ENCODE data around the gene ENPEP. TPM values are rescaled to one million over a fixed set of nuclear protein-coding genes. Genes with fewer than 3 reads are reported as not detected.
A peak's percentile ranks its signal among the peaks of the same experiment; 100 is the strongest.
"Not testable (repeated sequence)": the region's sequence is repeated elsewhere in the genome, so short reads cannot be mapped to it uniquely, and the experiment has no call there.

Gene ENPEP
- total and polyA plus RNA-seq, 11 donors, result 1.3 to 9.3 (median 4.2) TPM

GRCh38 chr4:110472583-110473329, 3.2 kb upstream of the ENPEP start:
- Histone ChIP-seq H3K4me3 (no peak overlapping the region), H3K36me3 (no peaks in the 10 kb centered on the region), H3K27ac (no peak overlapping the region), H3K4me1 (peaks cover 0 to 7% (median 0%) of the 10 kb centered on the region in 12 donors), H3K27me3 (no peaks in the 10 kb centered on the region), H3K9me3 (peaks cover 0 to 14% (median 0%) of the 10 kb centered on the region in 12 donors)
- ATAC-seq, result no peak
- DNase-seq, result no peak
- TF ChIP-seq CTCF (IDR thresholded peaks at IDR 0.05) (no peak), POLR2A (IDR thresholded peaks at IDR 0.05) (no peak)
- WGBS, 4 donors, result 46 to 50% (median 50%) methylated on average over 8 of the region's 8 CpGs
- intact Hi-C loops (cut with DNase I), result no loop called here

- H3K27me3 ChIP-seq, result no peaks in the 10 kb centered on the region
- 47 to 52% (median 50%) methylated on average over 5 of the region's 5 CpGs for WGBS, 4 donors
- TF ChIP-seq CTCF (IDR thresholded peaks at IDR 0.05) (no peak), POLR2A (IDR thresholded peaks at IDR 0.05) (no peak)
- no peak overlapping the region for H3K27ac ChIP-seq
- DNase-seq, result no peak
- H3K9me3 ChIP-seq, result peaks cover 0 to 5% (median 0%) of the 10 kb centered on the region in 12 donors
- intact Hi-C loops (cut with DNase I), result no loop called here
- no peak for ATAC-seq
- H3K36me3 ChIP-seq, result no peaks in the 10 kb centered on the region
- H3K4me3 ChIP-seq, result no peak overlapping the region
- H3K4me1 ChIP-seq, result peaks cover 0 to 7% (median 0%) of the 10 kb centered on the region in 12 donors
Measured at GRCh38 chr4:110474481-110474880, 1.5 kb upstream of the ENPEP start.

- not testable (repeated sequence) for H3K36me3 ChIP-seq, H3K9me3 ChIP-seq, H3K4me1 ChIP-seq, H3K4me3 ChIP-seq, H3K27me3 ChIP-seq, ATAC-seq, DNase-seq
- 78 to 85% (median 81%) methylated on average over 7 of the region's 7 CpGs for WGBS, 4 donors
- peak overlapping the region in 6 of 12 donors; percentile 27 to 85 (median 64) for H3K27ac ChIP-seq
- intact Hi-C loops (cut with DNase I), result loop anchor here in 1 of 10 donors (5.0 kb wide), 1 partner anchor 108 kb away; no protein-coding TSS in a partner anchor
Measured at GRCh38 chr4:110475080-110475479, 875 bp upstream of the ENPEP start.

GRCh38 chr4:110477836-110478235, 1.9 kb downstream of the ENPEP start:
- Histone ChIP-seq H3K4me3 (peak overlapping the region in 11 of 12 donors; percentile 5 to 61 (median 50)), H3K27ac (peak overlapping the region in 5 of 12 donors; percentile 27 to 85 (median 43)), H3K9me3 (no peaks in the 10 kb centered on the region), H3K27me3 (no peaks in the 10 kb centered on the region), H3K4me1 (peaks cover 0 to 7% (median 0%) of the 10 kb centered on the region in 12 donors), H3K36me3 (no peaks in the 10 kb centered on the region)
- ATAC-seq, result no peak
- 57 to 70% (median 65%) methylated on average over 1 of the region's 1 CpG for WGBS, 4 donors
- TF ChIP-seq CTCF (IDR thresholded peaks at IDR 0.05), result no peak
- TF ChIP-seq POLR2A (IDR thresholded peaks at IDR 0.05), result no peak
- DNase-seq, result no peak
- intact Hi-C loops (cut with DNase I), result loop anchor here in 1 of 10 donors (5.0 kb wide), 1 partner anchor 111 kb away; no protein-coding TSS in a partner anchor

Measured in heart left ventricle (tissue), 16 donors.